HCT116 (cell line): ENCODE results near the gene TMEM129.

Experiments used
- CEBPB ChIP-seq: IDR thresholded peaks from 2 replicates; pipeline ENCODE4 v1.6.1; 2012; ENCODE audit warnings: low read depth
- CTCF ChIP-seq, 3 experiments: fragments of 200-600 bp in 1 of 3; sonication (generic) in 1 of 3; IDR thresholded peaks in 2 of 3; conservative IDR thresholded peaks in 1 of 3; 2 replicates each; pipeline ENCODE4 v1.5.1; 2012 to 2017; ENCODE audit warnings: low read depth in 2 of 3, low read length in 2 of 3, antibody characterized with exemption in 1 of 3, borderline replicate concordance in 1 of 3, control low read depth in 1 of 3, mild to moderate bottlenecking in 1 of 3, mixed read lengths in 1 of 3, mixed run types in 1 of 3, moderate library complexity in 1 of 3; ENCODE audit not compliant: insufficient read depth in 1 of 3
- EGR1 ChIP-seq: IDR thresholded peaks from 2 replicates; pipeline ENCODE4 v1.6.1; 2012; ENCODE audit warnings: low read depth
- JUND ChIP-seq: IDR thresholded peaks from 2 replicates; pipeline ENCODE4 v1.6.1; 2012
- POLR2A ChIP-seq: IDR thresholded peaks from 2 replicates; pipeline ENCODE4 v1.7.0; 2011; ENCODE audit warnings: borderline replicate concordance; ENCODE audit not compliant: insufficient read depth, insufficient read length; ENCODE audit errors: extremely low read depth
- SIN3A ChIP-seq: IDR thresholded peaks from 2 replicates; pipeline ENCODE4 v1.6.1; 2012; ENCODE audit warnings: low read depth
- SRF ChIP-seq: IDR thresholded peaks from 2 replicates; pipeline ENCODE4 v1.6.1; 2012; ENCODE audit warnings: low read depth
- TCF7L2 ChIP-seq: IDR thresholded peaks from 2 replicates; pipeline ENCODE4 v1.7.0; 2011; ENCODE audit warnings: borderline replicate concordance, inconsistent platforms; ENCODE audit not compliant: insufficient read depth, insufficient read length; ENCODE audit errors: extremely low read depth
- ZNF274 ChIP-seq: fragments of 200-500 bp; sonication (Bioruptor generic); IDR thresholded peaks from 2 replicates; pipeline ENCODE4 v1.6.1; 2014; ENCODE audit warnings: mild to moderate bottlenecking, low read depth, low read length, inconsistent platforms

GRCh38 chr4:1667273-1667672 lies 53.9 kb downstream of the TMEM129 start:
- TF ChIP-seq CTCF (IDR thresholded peaks at IDR 0.05 in 2 of 3, conservative IDR thresholded peaks at IDR 0.05 in 1 of 3; ENCODE audit: borderline replicate concordance in 1 of 3, insufficient read depth in 1 of 3, low read depth in 2 of 3, low read length in 2 of 3) (no peak), POLR2A (no peak), SIN3A (no peak), ZNF274 (no peak), SRF (no peak), EGR1 (no peak), JUND (no peak), TCF7L2 (no peak), CEBPB (no peak)
